Left colon (tissue), 2 donors: Measurements from ENCODE around the gene SLC17A7. TPM values are rescaled to one million over a fixed set of nuclear protein-coding genes. Genes with fewer than 3 reads are reported as not detected.

Source experiments
- ATAC-seq: fragments of 200-7000 bp; cut with Tn5 transposase; one replicate; pipeline ENCODE4 v1.9.1; 2020; ENCODE audit warnings: mild to moderate bottlenecking, moderate library complexity
- DNase-seq, 2 donors: peaks; one replicate each; pipeline ENCODE4 v3.0.0-alpha.2; 2020
- intact Hi-C, 2 donors: fragments of 100-400 bp; cut with DNase I in 1 of 2; cut with micrococcal nuclease in 1 of 2; formaldehyde crosslinking; loops; one replicate each; pipeline versions ENCODE4 v1.11.2 to v1.14.0; 2022; cut with DNase I, micrococcal nuclease
- total RNA-seq, 2 donors: library from RNA; stranded (reverse); fragmentation: NEBNext Ultra II Directional; extraction: Animal tissue kit (Norgen Biotek cat#: 25700); gene quantifications; one replicate each; pipeline ENCODE4 v1.2.1, GENCODE V29; 2021
- donor health status: DM: no; HTN: no; CAD: no.
- donor health status: DM: yes; HTN: yes; CAD: no.

Gene SLC17A7
- total RNA-seq, 2 donors from 2014 or later, result 0.24 to 0.81 TPM

DNA sequence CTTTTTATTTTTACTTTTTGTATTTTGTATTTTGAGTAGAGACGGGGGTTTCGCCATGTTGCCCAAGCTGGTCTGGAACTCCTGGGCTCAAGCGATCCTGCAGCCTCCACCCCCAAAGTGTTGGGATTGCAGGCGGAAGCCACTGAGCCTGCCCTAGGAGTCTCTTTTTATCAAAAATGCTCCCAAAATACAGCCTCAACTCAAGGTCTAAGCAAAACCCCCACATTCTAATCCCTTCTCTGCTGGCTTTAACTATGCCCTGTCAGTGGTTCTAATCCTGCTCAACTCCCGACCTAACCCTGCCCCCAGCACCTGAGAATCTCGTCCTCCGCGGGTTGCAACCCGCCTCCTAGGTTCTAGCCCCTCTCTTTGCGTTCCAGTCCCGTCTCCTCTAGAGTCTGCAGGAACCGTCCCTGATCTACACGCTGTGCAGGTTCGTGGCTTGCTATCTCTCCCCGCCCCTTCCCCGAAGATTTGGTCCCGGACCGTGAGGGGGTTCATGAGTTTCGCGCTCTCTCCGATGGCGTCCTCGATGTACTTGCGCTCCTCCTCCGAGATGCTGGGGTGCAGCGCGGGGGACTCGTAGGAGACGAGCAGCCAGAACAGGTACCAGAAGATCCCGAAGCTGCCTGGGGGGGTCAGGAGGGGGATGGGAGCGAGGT, 8.0 kb downstream of the SLC17A7 start:
- ATAC-seq, result no peak
- intact Hi-C loops, result loop anchor here in 1 of 2 donors (10.0 kb wide), 1 partner anchor 169 kb away; no protein-coding TSS in a partner anchor
- no peak for DNase-seq

DNA sequence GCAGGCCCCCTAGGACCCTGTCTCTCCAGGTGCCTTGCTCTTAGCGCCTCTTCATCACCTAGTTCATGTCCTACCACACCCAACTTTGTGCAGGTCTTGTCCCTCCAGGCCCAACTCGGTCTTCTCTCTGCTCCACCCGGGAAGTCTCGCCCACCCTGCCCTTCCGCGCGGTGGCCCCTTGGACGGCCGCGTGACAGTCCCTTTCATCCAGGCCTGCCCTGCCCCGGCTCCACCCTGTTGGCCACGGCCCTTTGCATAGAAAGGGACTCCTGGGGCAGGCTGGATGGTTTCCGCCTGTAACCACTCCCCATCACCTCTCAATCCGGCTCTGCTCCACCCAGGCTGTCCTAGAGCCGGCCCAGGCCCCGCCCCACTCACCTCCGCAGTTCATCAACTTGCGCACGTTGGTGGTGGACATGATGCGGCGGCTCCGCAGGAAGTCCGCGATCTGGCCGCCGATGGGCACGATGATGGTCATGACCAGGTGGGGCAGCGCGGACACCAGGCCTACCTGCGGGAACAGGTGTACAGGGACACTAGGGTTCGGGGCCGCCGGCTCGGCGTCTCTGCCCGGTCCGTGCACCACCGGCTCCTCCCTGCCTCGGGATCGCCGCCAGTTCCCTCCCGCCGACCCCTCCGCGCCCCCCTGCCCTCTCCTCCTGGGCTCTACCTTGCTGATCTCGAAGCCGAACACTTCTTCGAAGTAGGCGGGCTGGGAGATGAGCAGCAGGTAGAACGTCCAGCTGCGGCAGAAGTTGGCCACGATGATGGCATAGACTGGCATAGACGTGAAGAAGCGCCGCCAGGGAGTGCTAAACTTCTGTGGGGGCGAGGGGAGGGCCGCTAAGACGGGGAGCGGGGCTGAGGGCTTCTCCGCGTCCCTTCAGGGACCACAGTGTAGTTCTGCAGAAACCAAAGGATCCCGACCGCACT, 8.9 kb downstream of the SLC17A7 start:
- intact Hi-C loops, result loop anchor here in 1 of 2 donors (10.0 kb wide), 1 partner anchor 168 kb away; no protein-coding TSS in a partner anchor
- peak; percentile 97 for ATAC-seq
- peak; percentile 49 to 66 for DNase-seq

DNA sequence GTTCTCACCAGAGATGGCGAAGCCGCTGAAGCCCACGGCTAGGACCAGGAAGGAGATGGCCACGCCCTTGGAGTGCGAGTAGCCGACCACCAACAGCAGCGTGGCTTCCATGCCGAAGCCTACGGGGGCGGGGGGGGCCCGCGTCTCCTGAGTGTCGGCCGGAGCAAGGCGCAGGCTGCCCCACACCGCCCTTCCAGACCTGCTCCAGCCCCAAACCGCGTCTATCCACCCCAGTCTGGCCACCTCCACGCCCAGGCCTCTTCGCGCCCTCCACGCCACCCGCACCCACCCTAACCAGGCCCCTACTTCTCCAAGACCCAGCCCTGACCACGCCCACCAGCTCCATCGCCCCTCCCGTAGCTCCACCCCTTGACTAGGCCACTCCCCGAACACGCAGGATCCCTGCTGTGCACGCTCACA, 10.0 kb downstream of the SLC17A7 start:
- DNase-seq, result no peak
- intact Hi-C loops, result loop anchor here in 1 of 2 donors (10.0 kb wide), 1 partner anchor 167 kb away; no protein-coding TSS in a partner anchor
- ATAC-seq, result no peak

DNA sequence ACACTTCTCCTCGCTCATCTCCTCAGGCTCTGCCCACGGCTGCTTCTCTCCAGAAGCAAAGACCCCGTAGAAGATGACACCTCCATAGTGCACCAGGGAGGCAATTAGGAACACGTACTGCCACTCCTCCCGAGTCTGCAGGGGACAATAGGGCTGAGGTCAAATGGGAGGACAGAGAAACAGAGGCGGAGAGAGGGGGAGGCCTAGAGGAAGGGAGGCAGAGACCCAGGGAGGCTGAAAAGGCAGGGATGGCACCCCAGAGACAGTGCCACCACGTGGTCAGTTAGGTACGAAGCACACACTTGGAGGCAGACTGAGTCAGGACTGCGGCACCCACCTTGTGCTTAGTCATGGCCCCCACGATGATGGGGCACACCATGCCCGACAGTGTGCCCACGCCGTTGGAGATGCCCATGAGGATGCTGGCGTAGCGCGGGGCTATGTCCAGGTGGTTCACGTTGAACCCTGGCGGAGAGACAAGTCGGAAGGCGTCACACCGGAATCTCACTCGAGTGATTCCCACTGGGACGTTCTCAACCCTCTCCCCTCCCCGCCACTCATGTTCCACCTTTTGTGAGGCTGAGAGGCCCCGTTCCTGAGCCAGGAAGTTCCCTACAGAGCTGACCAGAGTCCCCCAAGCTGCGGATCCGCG, 10.5 kb downstream of the SLC17A7 start:
- DNase-seq (no peak), ATAC-seq (no peak)
- intact Hi-C loops, result loop anchor here in 1 of 2 donors (10.0 kb wide), 1 partner anchor 166 kb away; no protein-coding TSS in a partner anchor

DNA sequence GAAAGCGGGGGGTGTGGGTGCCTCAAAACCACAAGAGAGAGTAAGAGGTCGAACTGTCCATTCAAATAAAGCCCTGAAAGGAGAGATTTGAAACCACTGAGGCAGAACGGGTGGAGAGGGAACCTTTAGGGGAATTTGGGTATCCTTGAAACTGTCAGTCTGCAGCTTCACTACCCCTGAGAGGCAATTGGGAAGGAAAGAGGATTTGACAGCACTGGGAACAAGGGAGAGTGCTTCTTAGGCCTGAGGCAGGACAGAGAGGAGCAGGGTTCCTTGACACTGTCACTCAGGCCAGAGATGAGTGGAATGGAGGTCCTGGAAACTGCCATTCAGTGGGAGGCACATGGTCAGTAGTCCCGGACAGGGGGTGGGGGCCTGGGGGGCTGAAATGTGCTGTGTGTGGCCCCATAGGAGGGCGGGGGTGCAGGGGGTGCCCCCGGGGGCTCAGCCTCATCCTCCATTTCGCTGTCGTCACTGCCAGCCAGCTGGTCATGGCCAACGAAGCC, 11.1 kb downstream of the SLC17A7 start:
- intact Hi-C loops, result loop anchor here in 1 of 2 donors (10.0 kb wide), 1 partner anchor 165 kb away; no protein-coding TSS in a partner anchor

DNA sequence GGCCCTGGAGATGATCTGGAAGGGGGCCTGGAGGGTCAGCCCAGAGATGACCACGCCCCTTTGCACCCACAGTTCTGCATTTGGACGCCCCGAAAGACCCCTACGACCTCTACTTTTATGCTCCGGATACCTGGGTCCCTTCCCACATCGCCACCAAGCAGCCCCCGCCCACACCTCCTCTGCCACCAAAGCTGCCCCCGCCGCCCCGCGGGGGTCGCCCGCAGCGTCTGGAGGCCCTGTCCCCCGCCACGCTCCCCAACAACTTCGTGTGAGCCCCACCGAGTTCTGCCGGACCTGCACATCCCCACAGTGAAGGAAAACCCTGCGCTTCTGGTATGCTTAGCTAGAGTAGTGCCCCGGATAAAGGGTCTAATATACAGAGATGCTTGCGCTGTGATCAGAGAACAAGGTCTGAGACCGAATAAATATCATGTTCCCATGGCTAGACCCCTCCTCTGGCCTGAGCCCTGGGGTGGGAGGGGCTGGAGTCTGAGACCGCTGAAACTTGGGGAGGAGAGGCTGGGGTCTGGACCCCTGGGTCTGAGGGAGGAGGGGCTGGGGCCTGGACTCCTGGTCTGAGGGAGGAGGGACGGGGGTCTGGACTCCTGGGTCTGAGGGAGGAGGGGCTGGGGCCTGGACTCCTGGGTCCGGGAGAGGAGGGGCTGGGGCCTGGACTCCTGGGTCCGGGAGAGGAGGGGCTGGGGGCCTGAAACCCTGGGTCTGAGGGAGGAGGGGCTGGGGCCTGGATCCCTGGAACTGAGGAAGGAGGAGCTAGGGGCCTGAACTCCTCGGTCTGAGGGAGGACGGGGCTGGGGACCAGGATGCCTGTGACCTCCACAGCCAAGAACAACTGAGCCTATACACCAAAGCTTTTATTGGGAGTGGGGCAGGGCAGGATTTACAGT, 12.5 kb downstream of the SLC17A7 start:
- ATAC-seq (no peak), DNase-seq (no peak)
- intact Hi-C loops, result no loop called here

More for the DNA sequence above, 11.1 kb downstream of the SLC17A7 start:
- no peak for ATAC-seq
- DNase-seq, result no peak

DNA sequence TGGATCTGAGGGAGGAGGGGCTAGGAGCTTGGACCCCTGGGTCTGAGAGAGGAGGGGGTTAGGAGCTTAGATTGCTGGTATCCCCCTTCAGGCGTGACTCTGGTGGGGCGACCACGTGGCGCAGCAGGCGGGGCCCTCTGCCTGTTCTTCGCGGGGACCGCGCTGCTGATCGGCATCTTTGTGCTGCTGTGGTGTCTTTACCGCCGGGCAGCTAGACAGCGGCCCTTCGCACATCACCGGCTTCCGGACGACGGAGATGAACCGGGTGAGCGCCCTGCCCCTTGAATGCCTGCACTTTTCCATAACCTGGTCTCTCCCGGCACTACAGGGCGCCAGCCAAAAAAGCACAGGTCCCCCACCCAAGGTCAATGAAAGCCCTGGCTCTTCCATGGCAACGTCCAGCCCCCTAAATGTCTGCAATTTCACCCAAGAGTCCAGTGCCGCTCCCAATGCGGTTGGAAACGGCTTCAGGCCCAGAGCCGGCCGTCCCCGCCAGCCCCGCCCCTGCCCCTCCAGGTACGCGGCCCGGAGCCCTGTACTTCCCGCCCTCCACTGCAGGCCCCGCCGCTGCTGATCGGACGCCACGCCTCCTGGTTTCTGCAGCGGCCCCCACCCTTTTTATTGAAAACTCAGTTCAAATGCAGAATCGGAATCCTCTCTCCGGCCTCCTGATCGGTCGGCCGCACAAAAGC, 13.3 kb downstream of the SLC17A7 start:
- DNase-seq (no peak), ATAC-seq (peak; percentile 45)
- intact Hi-C loops, result no loop called here

DNA sequence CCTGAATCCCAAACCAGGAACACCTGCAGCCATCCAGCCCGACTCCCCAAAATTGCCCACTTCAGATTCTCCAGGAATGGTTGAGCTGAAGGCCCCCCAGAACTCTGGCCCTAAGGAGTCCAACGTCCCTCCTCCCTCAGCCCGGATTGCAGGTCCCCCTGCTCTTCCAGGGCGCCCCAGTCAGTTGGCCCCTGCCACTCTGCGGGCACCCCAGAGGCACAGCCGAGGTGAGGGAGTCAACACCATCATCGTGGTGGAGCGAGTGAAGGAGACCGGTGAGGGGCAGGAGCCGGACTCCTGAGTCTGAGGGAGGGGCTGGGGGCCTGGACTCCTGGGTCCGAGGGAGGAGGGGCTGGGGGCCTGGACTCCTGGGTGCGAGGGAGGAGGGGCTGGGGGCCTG, 14.0 kb downstream of the SLC17A7 start:
- no peak for DNase-seq
- intact Hi-C loops, result no loop called here
- no peak for ATAC-seq

DNA sequence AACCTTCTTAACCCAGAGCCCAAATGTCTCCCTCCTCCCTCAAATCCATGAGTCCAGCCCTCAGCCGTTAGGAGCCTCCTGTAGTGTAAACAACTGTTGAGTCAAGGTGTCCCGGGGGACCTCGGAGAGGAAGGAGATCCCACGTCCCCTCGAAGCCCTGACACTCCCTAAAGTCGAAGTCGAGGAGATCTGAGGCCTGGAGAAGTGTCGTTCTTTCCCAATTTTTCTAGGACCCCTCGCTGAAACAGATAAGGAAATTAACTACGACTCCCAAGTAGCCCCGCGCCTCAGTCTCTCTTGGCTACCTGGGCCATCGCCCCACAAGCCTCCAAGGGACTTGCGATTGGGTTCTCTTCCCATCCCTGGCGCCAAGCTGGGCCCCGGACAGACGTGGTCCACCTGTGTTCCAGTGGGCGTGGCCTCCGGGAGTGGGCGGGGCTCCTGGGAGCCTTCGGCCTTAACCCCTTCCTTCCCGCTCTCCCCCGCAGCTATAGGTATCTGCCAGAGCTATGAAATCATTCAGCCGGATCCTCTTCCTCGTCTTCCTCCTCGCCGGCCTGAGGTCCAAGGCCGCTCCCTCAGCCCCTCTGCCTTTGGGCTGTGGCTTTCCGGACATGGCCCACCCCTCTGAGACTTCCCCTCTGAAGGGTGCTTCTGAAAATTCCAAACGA, 15.3 kb downstream of the SLC17A7 start:
- ATAC-seq (no peak), DNase-seq (no peak)
- intact Hi-C loops, result no loop called here

DNA sequence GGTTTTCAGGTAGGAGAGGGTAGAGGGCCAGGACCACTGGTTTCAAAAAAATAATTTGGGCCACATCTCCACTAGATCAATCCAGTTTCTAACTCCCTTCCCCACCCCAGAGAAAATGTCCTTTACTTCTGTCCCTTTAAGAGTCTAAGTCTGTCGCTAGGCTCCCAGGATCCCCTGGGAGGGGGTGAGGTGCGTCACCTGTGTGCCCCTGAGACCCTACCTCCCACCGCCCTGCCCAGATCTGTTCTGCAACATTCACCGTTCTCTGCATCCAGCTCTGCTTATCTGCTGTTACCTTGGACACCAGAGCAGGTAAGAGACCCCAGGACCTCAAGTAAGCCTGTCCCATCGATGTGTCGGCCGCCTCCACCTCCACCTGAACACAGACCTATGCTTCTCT, 16.1 kb downstream of the SLC17A7 start, which contains the start of gene GFY:
TSS of gene GFY (plus strand) at position 211 of the 400 bp plus-strand sequence. CDS start 1,043 bp downstream, outside the sequence.
- no peak for ATAC-seq
- no peak for DNase-seq
- intact Hi-C loops, result no loop called here

DNA sequence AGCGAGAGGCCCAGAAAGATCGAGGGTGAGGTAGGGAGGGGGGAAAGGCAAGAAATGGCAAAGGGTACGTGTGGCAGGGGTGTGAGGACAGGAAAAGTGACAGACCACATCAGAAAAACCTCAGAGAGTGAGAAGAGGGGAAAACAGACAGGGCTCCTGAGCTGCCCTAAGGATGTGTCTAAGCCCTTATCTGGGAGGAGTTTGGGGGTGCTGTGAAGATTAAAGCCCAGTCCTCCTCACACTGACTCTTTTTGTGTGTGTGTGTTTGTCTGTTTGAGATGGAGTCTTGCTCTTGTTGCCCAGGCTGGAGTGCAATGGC, 17.4 kb downstream of the SLC17A7 start:
- DNase-seq, result no peak
- intact Hi-C loops, result no loop called here
- ATAC-seq, result no peak

DNA sequence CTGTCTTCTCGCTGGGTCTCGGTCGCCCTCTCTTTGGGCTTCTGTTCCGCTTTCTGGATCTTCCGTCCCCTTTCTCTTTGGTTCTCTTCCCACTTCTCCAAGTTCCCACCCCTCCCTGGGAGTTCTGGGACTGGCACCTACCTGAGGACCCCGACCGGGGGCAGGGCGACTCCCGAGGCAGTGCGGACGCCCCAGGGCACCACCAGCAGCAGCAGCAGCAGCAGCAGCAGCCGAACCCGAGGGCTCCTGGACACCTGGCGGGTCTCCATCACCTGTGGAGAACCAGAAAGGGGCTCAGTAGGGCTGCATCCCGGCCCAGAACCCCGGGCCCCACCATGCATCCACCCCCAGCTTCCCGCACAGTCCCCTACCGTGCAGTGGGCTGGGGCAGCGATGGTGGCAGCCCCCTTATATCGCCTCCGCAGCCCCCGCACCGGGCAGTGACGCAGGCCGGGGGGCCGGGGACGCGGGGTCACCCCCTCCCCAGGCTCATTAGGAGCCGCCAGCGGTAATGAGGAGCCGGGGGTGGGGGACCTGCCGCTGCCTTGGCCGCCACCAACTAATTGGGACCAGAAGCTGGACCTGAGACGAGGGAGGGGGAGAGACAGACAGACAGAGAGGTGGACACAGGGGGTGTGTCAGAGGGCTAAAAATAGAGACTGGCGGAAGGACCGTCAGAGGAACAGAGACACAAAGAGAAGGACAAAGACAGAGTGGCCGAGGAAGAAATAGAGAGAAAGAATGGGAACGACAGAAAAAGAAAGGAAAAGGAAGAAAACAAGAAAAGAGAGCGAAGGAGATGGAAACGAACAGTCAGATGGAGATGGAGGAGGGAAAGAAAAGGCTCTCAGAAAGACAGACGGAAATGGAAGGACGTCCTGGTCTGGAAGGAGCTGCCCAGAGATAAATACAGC, 18.0 kb downstream of the SLC17A7 start, which contains the start of gene PTH2:
TSS of gene PTH2 (minus strand) at position 371 of the 914 bp plus-strand sequence. CDS start at position 269, 102 bp downstream.
- intact Hi-C loops, result no loop called here
- no peak for ATAC-seq
- no peak for DNase-seq

DNA sequence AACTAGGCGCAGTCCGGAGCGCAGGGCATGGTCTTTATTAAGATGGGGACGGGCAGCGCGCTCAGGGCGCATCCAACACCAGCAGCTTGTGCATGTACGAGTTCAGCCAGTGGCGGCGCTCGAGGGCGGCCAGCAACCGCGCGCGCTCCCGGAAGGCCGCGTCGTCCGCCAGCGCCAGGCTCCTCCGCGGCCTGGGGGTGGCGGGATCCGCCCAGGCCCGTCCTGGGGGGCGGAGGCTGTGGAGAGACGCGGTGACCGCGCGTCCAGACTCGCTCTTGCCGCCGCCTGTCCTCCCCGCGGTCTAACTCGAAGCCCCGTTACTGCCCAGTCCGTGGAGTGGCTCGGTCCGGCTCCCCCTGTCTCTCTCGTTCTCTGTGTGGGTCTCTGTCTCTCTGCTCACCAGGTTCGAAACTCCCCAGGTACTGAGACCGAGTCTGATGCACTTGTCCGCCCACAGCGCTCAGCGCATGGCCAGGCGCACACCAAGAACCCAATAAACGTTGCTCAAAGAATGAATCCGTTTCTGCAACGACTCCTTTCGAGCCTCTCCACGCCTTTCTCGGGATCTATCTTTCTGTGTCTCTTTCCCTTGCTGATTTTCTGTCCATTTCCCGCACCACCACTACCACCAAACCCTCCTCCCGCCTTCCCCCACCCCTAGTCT, 18.8 kb downstream of the SLC17A7 start:
- peak; percentile 72 for ATAC-seq

DNA sequence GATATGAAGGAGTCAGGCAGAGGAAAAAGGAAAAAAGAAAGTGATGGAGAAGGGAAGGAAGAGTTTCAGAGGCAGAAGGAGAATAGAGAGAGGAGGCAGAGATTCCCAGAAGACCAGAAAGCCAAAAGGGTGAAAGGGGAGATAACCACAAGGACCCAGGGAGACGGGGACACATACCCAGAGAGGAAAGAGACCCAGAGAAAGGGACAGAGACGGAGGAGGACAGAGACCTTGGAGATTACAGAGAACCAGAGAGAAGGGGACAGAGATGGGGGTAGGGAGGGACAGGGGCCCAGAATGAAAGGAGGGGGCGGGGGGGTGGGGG, 19.5 kb downstream of the SLC17A7 start:
- intact Hi-C loops, result no loop called here
- ATAC-seq, result no peak
- no peak for DNase-seq

More for the DNA sequence above, 18.8 kb downstream of the SLC17A7 start:
- DNase-seq, result peak in 1 of 2 donors; percentile 44
- intact Hi-C loops, result no loop called here
